H1 (cell line): ENCODE measurements around the gene STAG2. TPM values are rescaled to one million over a fixed set of nuclear protein-coding genes. Genes with fewer than 3 reads are reported as not detected.

ENCODE experiments used
- CTCF ChIA-PET: fragments of 300-600 bp; sonication (Branson Sonifier 250); formaldehyde crosslinking; loops from one replicate; lab custom pipeline; 2021; ENCODE audit not compliant: partially characterized antibody; lab: Charles Lee
- POLR2A ChIA-PET: fragments of 300-600 bp; sonication (Branson Sonifier 250); formaldehyde crosslinking; loops from one replicate; lab custom pipeline; 2021; ENCODE audit warnings: inconsistent platforms; ENCODE audit not compliant: partially characterized antibody; lab: Charles Lee
- DNase-seq, 2 experiments: peaks; one replicate each; pipeline versions ENCODE4 v3.0.0 to v3.0.0-alpha.2; 2010 to 2022; ENCODE audit warnings: low spot score in 2 of 2, low read depth in 1 of 2, mixed read lengths in 1 of 2
- FAIRE-seq: peaks from 2 replicates; lab custom pipeline; 2011; peaks lifted over from hg19 to GRCh38; lab: Jason Lieb, UNC
- H2AFZ ChIP-seq: 2 replicates; pipeline ENCODE4 v1.8.1; 2012; ENCODE audit warnings: low read length, inconsistent platforms
- H2AK5ac ChIP-seq: 2 replicates; pipeline ENCODE4 v1.6.1; 2013; ENCODE audit warnings: low read depth, low read length
- H2BK120ac ChIP-seq: replicated peaks from 2 replicates; pipeline ENCODE3; 2013; ENCODE audit warnings: low read depth, low read length, inconsistent platforms
- H2BK12ac ChIP-seq: 2 replicates; pipeline ENCODE4 v1.6.1; 2013; ENCODE audit warnings: low read depth, low read length
- H2BK15ac ChIP-seq: 2 replicates; pipeline ENCODE4 v1.6.1; 2013; ENCODE audit warnings: low read length
- H2BK20ac ChIP-seq: 2 replicates; pipeline ENCODE4 v1.6.1; 2013; ENCODE audit warnings: low read length
- H2BK5ac ChIP-seq: 2 replicates; pipeline ENCODE4 v1.6.1; 2013; ENCODE audit warnings: low read depth, low read length
- H3K14ac ChIP-seq: 2 replicates; pipeline ENCODE4 v1.6.1; 2013; ENCODE audit warnings: inconsistent platforms; ENCODE audit not compliant: insufficient read length
- H3K18ac ChIP-seq: 2 replicates; pipeline ENCODE4 v1.6.1; 2013; ENCODE audit warnings: low read length; ENCODE audit errors: extremely low read depth
- H3K23ac ChIP-seq: 2 replicates; pipeline ENCODE4 v1.6.1; 2013; ENCODE audit warnings: inconsistent platforms; ENCODE audit not compliant: insufficient read length
- H3K23me2 ChIP-seq: 2 replicates; pipeline ENCODE4 v1.6.1; 2013; ENCODE audit warnings: low read depth, low read length
- H3K27ac ChIP-seq: 2 replicates; pipeline ENCODE4 v1.6.1; 2011; ENCODE audit warnings: low read depth, low read length, inconsistent platforms
- H3K27me3 ChIP-seq, 4 experiments: replicated peaks in 1 of 4; 1 replicate in 1 of 4; 2 replicates in 3 of 4; pipeline versions ENCODE4 v1.6.1 to v1.8.1; 2011 to 2013; ENCODE audit warnings: low read length in 3 of 4, mild to moderate bottlenecking in 3 of 4, inconsistent platforms in 2 of 4, mixed read lengths in 2 of 4, moderate library complexity in 1 of 4; ENCODE audit not compliant: control insufficient read depth in 3 of 4, insufficient read depth in 3 of 4; ENCODE audit errors: extremely low read depth in 1 of 4
- H3K36me3 ChIP-seq, 4 experiments: 2 replicates each; pipeline versions ENCODE4 v1.6.1 to v1.8.1; 2011 to 2013; ENCODE audit warnings: mild to moderate bottlenecking in 4 of 4, low read length in 3 of 4, moderate library complexity in 2 of 4, control low read depth in 1 of 4, inconsistent platforms in 1 of 4; ENCODE audit not compliant: insufficient read depth in 4 of 4, control insufficient read depth in 2 of 4
- H3K4ac ChIP-seq: replicated peaks from 2 replicates; pipeline ENCODE3; 2013; ENCODE audit warnings: low read length, low read depth, mixed read lengths, inconsistent platforms; ENCODE audit not compliant: insufficient read length
- H3K4me1 ChIP-seq, 4 experiments: replicated peaks in 1 of 4; 1 replicate in 1 of 4; 2 replicates in 3 of 4; pipeline versions ENCODE4 v1.6.1 to v1.8.1; 2011 to 2013; ENCODE audit warnings: low read length in 3 of 4, inconsistent platforms in 2 of 4, mixed read lengths in 1 of 4; ENCODE audit not compliant: insufficient read depth in 4 of 4, control insufficient read depth in 3 of 4
- H3K4me2 ChIP-seq, 2 experiments: 2 replicates each; pipeline versions ENCODE4 v1.6.1 to v1.8.1; 2011 to 2013; ENCODE audit warnings: low read depth in 2 of 2, low read length in 2 of 2, control low read depth in 1 of 2, inconsistent platforms in 1 of 2, mild to moderate bottlenecking in 1 of 2; ENCODE audit not compliant: insufficient read depth in 1 of 2
- H3K4me3 ChIP-seq, 4 experiments: fragments of 200-600, 300-600 bp in 1 of 4; sonication (generic), shearing (Covaris generic), sonication (Bioruptor Twin) in 1 of 4; 2 replicates each; pipeline versions ENCODE4 v1.5.1 to v1.8.1; 2011 to 2016; ENCODE audit warnings: low read length in 4 of 4, low read depth in 3 of 4, control low read depth in 2 of 4, inconsistent platforms in 2 of 4, mild to moderate bottlenecking in 2 of 4, mixed read lengths in 1 of 4, moderate library complexity in 1 of 4; ENCODE audit not compliant: insufficient read depth in 2 of 4; ENCODE audit errors: extremely low read depth in 1 of 4
- H3K56ac ChIP-seq: replicated peaks from 2 replicates; pipeline ENCODE3; 2013; ENCODE audit warnings: low read depth, mild to moderate bottlenecking, mixed read lengths, low read length, inconsistent platforms; ENCODE audit not compliant: insufficient read length
- H3K79me1 ChIP-seq: 2 replicates; pipeline ENCODE4 v1.6.1; 2013; ENCODE audit warnings: low read depth, low read length, control low read depth
- H3K79me2 ChIP-seq, 2 experiments: 2 replicates each; pipeline versions ENCODE4 v1.6.1 to v1.8.1; 2012 to 2013; ENCODE audit warnings: low read length in 2 of 2, mild to moderate bottlenecking in 2 of 2, inconsistent platforms in 1 of 2; ENCODE audit not compliant: insufficient read depth in 2 of 2, control insufficient read depth in 1 of 2
- H3K9ac ChIP-seq, 4 experiments: replicated peaks in 1 of 4; 1 replicate in 1 of 4; 2 replicates in 3 of 4; pipeline versions ENCODE4 v1.6.1 to v1.8.1; 2011 to 2013; ENCODE audit warnings: low read depth in 3 of 4, low read length in 3 of 4, control low read depth in 2 of 4, mild to moderate bottlenecking in 2 of 4, moderate library complexity in 2 of 4, inconsistent platforms in 1 of 4; ENCODE audit errors: extremely low read depth in 1 of 4
- H3K9me3 ChIP-seq, 2 experiments: 2 replicates each; pipeline versions ENCODE4 v1.6.1 to v1.8.1; 2012 to 2013; ENCODE audit warnings: mild to moderate bottlenecking in 2 of 2, moderate library complexity in 2 of 2, control low read depth in 1 of 2, inconsistent platforms in 1 of 2, low read depth in 1 of 2, low read length in 1 of 2, mixed read lengths in 1 of 2; ENCODE audit not compliant: insufficient read depth in 2 of 2
- H4K20me1 ChIP-seq, 2 experiments: replicated peaks in 1 of 2; 2 replicates each; pipeline versions ENCODE3 to v1.8.1; 2011 to 2013; ENCODE audit warnings: inconsistent platforms in 2 of 2, low read length in 2 of 2, mild to moderate bottlenecking in 1 of 2; ENCODE audit not compliant: insufficient read depth in 2 of 2, control insufficient read depth in 1 of 2
- H4K5ac ChIP-seq: 2 replicates; pipeline ENCODE4 v1.6.1; 2013; ENCODE audit warnings: low read length, low read depth, mixed read lengths, inconsistent platforms; ENCODE audit not compliant: insufficient read length
- H4K8ac ChIP-seq: 2 replicates; pipeline ENCODE4 v1.8.0; 2013; ENCODE audit warnings: mild to moderate bottlenecking, moderate library complexity, low read length, inconsistent platforms; ENCODE audit not compliant: insufficient read depth; ENCODE audit errors: extremely low read depth
- H4K91ac ChIP-seq: replicated peaks from 2 replicates; pipeline ENCODE3; 2013; ENCODE audit warnings: low read length, mixed read lengths, inconsistent platforms; ENCODE audit not compliant: insufficient read length
- CTBP2 ChIP-seq: IDR thresholded peaks from 2 replicates; pipeline ENCODE4 v1.7.0; 2011; ENCODE audit warnings: borderline replicate concordance, mild to moderate bottlenecking, moderate library complexity, mixed read lengths, low read length; ENCODE audit not compliant: insufficient read depth, insufficient read length
- CTCF ChIP-seq, 3 experiments: IDR thresholded peaks; 1 replicate in 2 of 3; 2 replicates in 1 of 3; pipeline versions ENCODE4 v1.5.1 to v1.6.1; 2011; ENCODE audit warnings: low read length in 3 of 3, mild to moderate bottlenecking in 3 of 3, inconsistent platforms in 2 of 3, low read depth in 1 of 3, moderate library complexity in 1 of 3; ENCODE audit not compliant: insufficient read depth in 1 of 3; ENCODE audit errors: control extremely low read depth in 1 of 3
- FOSL1 ChIP-seq: IDR thresholded peaks from 2 replicates; pipeline ENCODE4 v1.6.1; 2011; ENCODE audit warnings: mild to moderate bottlenecking, low read depth, low read length, moderate library complexity; ENCODE audit not compliant: insufficient read depth
- JUND ChIP-seq: IDR thresholded peaks from 2 replicates; pipeline ENCODE4 v1.6.1; 2011; ENCODE audit warnings: mild to moderate bottlenecking, improper control_type of control experiment, low read length
- MAFK ChIP-seq: IDR thresholded peaks from 2 replicates; pipeline ENCODE4 v1.6.1; 2012; ENCODE audit warnings: low read depth, mild to moderate bottlenecking, improper control_type of control experiment, low read length
- NANOG ChIP-seq: IDR thresholded peaks from 2 replicates; pipeline ENCODE4 v1.6.1; 2011; ENCODE audit warnings: low read length, low read depth, mild to moderate bottlenecking, inconsistent platforms; ENCODE audit not compliant: insufficient read depth, poor library complexity, severe bottlenecking
- POU5F1 ChIP-seq: IDR thresholded peaks from 2 replicates; pipeline ENCODE4 v1.6.1; 2011; ENCODE audit warnings: low read depth, mild to moderate bottlenecking, low read length, moderate library complexity
- RFX5 ChIP-seq: IDR thresholded peaks from 2 replicates; pipeline ENCODE4 v1.6.1; 2011; ENCODE audit warnings: low read depth, low read length, improper control_type of control experiment, borderline replicate concordance
- SP4 ChIP-seq: IDR thresholded peaks from 2 replicates; pipeline ENCODE4 v1.6.1; 2012; ENCODE audit warnings: low read length, inconsistent platforms
- SUZ12 ChIP-seq: fragments of 200-600 bp; sonication (generic); IDR thresholded peaks from 2 replicates; pipeline ENCODE4 v1.6.1; 2012; ENCODE audit warnings: mild to moderate bottlenecking, inconsistent platforms, low read length, moderate library complexity, mixed read lengths
- TCF12 ChIP-seq: IDR thresholded peaks from 2 replicates; pipeline ENCODE4 v1.6.1; 2011; ENCODE audit warnings: low read depth, mild to moderate bottlenecking, low read length
- WGBS, 2 experiments: shearing (Covaris generic) in 1 of 2; methylation state at CpG; one replicate each; pipeline versions ENCODE4 v1.1.6 to v1.1.7; 2013 to 2015; ENCODE audit warnings: low lambda C conversion rate in 2 of 2, mixed read lengths in 2 of 2, inconsistent platforms in 1 of 2, low coverage in 1 of 2, missing lambda C conversion rate in 1 of 2; ENCODE audit not compliant: insufficient replicate concordance in 2 of 2, insufficient coverage in 1 of 2, insufficient read length in 1 of 2; ENCODE audit errors: extremely low coverage in 1 of 2, missing lambda C conversion rate in 1 of 2; 5-methylcytosine and 5-hydroxymethylcytosine counted together
- polyA plus RNA-seq, 7 experiments: library from polyadenylated mRNA; depleted of rRNA in 3 of 7; stranded (reverse) in 5 of 7; unstranded in 2 of 7; fragments of >200 nt in 5 of 7; fragments of 200-250 nt in 2 of 7; gene quantifications; 1 replicate in 5 of 7; 2 replicates in 1 of 7; 4 replicates in 1 of 7; pipeline versions ENCODE4 v1.2.1 to v1.2.3, GENCODE V29; 2011 to 2013; ENCODE audit warnings: missing spikeins in 2 of 7, mixed read lengths in 2 of 7
- total RNA-seq: library from RNA; stranded (reverse); fragmentation: NEBNext Ultra II Directional; extraction: Animal tissue kit (Norgen Biotek cat#: 25700); gene quantifications from 2 replicates; pipeline ENCODE4 v1.2.1, GENCODE V29; 2021

STAG2 gene
- total and polyA plus RNA-seq, 2 of the 8 experiments (the other 6 are each of a cell fraction or from before 2014, with no cell fraction given): 20.3 to 94.9 TPM

- Histone ChIP-seq H2AK5ac (no peak overlapping the region), H3K79me2 (no peaks in the 10 kb centered on the region; a peak in 1 of 4 replicates), H3K4me1 (no peaks in the 10 kb centered on the region), H3K27me3 (no peaks in the 10 kb centered on the region), H3K27ac (no peak overlapping the region), H3K14ac (no peak overlapping the region), H2AFZ (no peak overlapping the region), H2BK15ac (no peak overlapping the region), H3K79me1 (no peaks in the 10 kb centered on the region), H3K36me3 (peaks cover 2 to 41% (median 12%) of the 10 kb centered on the region in 4 experiments; a peak in 7 of 8 replicates), H3K56ac (no peak overlapping the region), H3K4me2 (no peak overlapping the region), H2BK20ac (no peak overlapping the region), H3K4ac (no peak overlapping the region), H3K23me2 (no peaks in the 10 kb centered on the region), H3K9me3 (no peaks in the 10 kb centered on the region), H4K8ac (no peak overlapping the region), H2BK120ac (no peak overlapping the region), H3K18ac (no peak overlapping the region), H4K5ac (no peak overlapping the region), H3K23ac (no peak overlapping the region), H4K20me1 (no peaks in the 10 kb centered on the region), H3K9ac (no peak overlapping the region), H2BK12ac (no peak overlapping the region), H3K4me3 (no peak overlapping the region), H2BK5ac (no peak overlapping the region), H4K91ac (no peak overlapping the region)
- DNase-seq (no peak), FAIRE-seq (no peak)
- TF ChIP-seq RFX5: no peak
- no peak for TF ChIP-seq SP4
- TF ChIP-seq JUND: no peak
- no peak for TF ChIP-seq MAFK
- no peak for TF ChIP-seq NANOG
- TF ChIP-seq SUZ12: no peak
- TF ChIP-seq POU5F1: no peak
- TF ChIP-seq CTBP2: no peak
- TF ChIP-seq FOSL1: no peak
- TF ChIP-seq CTCF (IDR thresholded peaks at IDR 0.05; ENCODE audit: control extremely low read depth in 1 of 3, insufficient read depth in 1 of 3, low read depth in 1 of 3, low read length in 3 of 3): no peak
- no peak for TF ChIP-seq TCF12
- 92% methylated on average over 4 of the region's 4 CpGs; no CpG with 5 or more reads in 1 of the 2 experiments for WGBS, 2 experiments
- ChIA-PET POLR2A (no interaction called here), CTCF (no interaction called here)
These were observed 83.6 kb downstream of the STAG2 start for GRCh38 chrX:124045109-124045508.
